ENCODE data around the gene DAB1.

Gene DAB1

GRCh38 chr1:57272150-57272549, 151.7 kb downstream of the DAB1 start:
- Histone ChIP-seq H3K9me3 (no peaks in the 10 kb centered on the region), H3K27ac (no peak overlapping the region), H3K4me3 (no peak overlapping the region), H3K36me3 (no peaks in the 10 kb centered on the region), H3K4me1 (no peaks in the 10 kb centered on the region), H3K27me3 (no peaks in the 10 kb centered on the region)
- intact Hi-C loops (cut with DNase I; ENCODE audit: low total_unique reads) = no loop called here
- DNase-seq = no peak
- TF ChIP-seq CTCF (IDR thresholded peaks at IDR 0.05) = no peak

GRCh38 chr1:57270927-57271698, 152.7 kb downstream of the DAB1 start:
- TF ChIP-seq CTCF (IDR thresholded peaks at IDR 0.05) = no peak
- Histone ChIP-seq H3K9me3 (no peaks in the 10 kb centered on the region), H3K4me3 (no peak overlapping the region), H3K27ac (no peak overlapping the region), H3K36me3 (no peaks in the 10 kb centered on the region), H3K27me3 (no peaks in the 10 kb centered on the region), H3K4me1 (no peaks in the 10 kb centered on the region)
- no peak for DNase-seq
- intact Hi-C loops (cut with DNase I; ENCODE audit: low total_unique reads) = no loop called here

- Histone ChIP-seq H3K4me1 (no peaks in the 10 kb centered on the region), H3K27me3 (no peaks in the 10 kb centered on the region), H3K27ac (no peak overlapping the region), H3K4me3 (no peak overlapping the region), H3K9me3 (no peaks in the 10 kb centered on the region), H3K36me3 (no peaks in the 10 kb centered on the region)
- no peak for DNase-seq
- no peak for TF ChIP-seq CTCF (IDR thresholded peaks at IDR 0.05)
- intact Hi-C loops (cut with DNase I; ENCODE audit: low total_unique reads) = no loop called here
These were observed 154.1 kb downstream of the DAB1 start for GRCh38 chr1:57269630-57270225.

- Histone ChIP-seq H3K36me3 (no peaks in the 10 kb centered on the region), H3K9me3 (no peaks in the 10 kb centered on the region), H3K4me1 (no peaks in the 10 kb centered on the region), H3K4me3 (no peak overlapping the region), H3K27ac (no peak overlapping the region), H3K27me3 (no peaks in the 10 kb centered on the region)
- intact Hi-C loops (cut with DNase I; ENCODE audit: low total_unique reads) = no loop called here
- DNase-seq = no peak
- no peak for TF ChIP-seq CTCF (IDR thresholded peaks at IDR 0.05)
These were observed 158.8 kb downstream of the DAB1 start for GRCh38 chr1:57265104-57265503.

GRCh38 chr1:57262472-57262871, 161.4 kb downstream of the DAB1 start:
- Histone ChIP-seq H3K27ac (no peak overlapping the region), H3K27me3 (no peaks in the 10 kb centered on the region), H3K36me3 (no peaks in the 10 kb centered on the region), H3K4me1 (no peaks in the 10 kb centered on the region), H3K4me3 (no peak overlapping the region), H3K9me3 (no peaks in the 10 kb centered on the region)
- no peak for TF ChIP-seq CTCF (IDR thresholded peaks at IDR 0.05)
- DNase-seq = no peak
- intact Hi-C loops (cut with DNase I; ENCODE audit: low total_unique reads) = no loop called here

Measured in tibial artery (tissue), 4 donors.